ENCODE measurements around the gene MYLK. TPM values are rescaled to one million over a fixed set of nuclear protein-coding genes. Genes with fewer than 3 reads are reported as not detected.

Gene MYLK
- polyA plus RNA-seq, 1 donor (not counting 4 experiments of a cell fraction or from before 2014, with no cell fraction given): 7.8 TPM

- no peak overlapping the region for H3K27ac ChIP-seq (ENCODE audit: control insufficient read depth, insufficient read depth, low read length)
These were observed 225.8 kb downstream of the MYLK start for GRCh38 chr3:123658118-123658851.

GRCh38 chr3:123657568-123657967 lies 226.6 kb downstream of the MYLK start:
- H3K4me2 ChIP-seq (ENCODE audit: control insufficient read depth, extremely low read depth, insufficient read depth, low read depth, low read length): no peak overlapping the region
- dilution Hi-C loops (cut with MboI; ENCODE audit: extremely low pct_ligation_motif_present, low sequenced_read_pairs): no loop called here
- FAIRE-seq: no peak
- no peak for TF ChIP-seq EZH2 (IDR thresholded peaks at IDR 0.05; ENCODE audit: low read length)
- TF ChIP-seq, protein P1, sequence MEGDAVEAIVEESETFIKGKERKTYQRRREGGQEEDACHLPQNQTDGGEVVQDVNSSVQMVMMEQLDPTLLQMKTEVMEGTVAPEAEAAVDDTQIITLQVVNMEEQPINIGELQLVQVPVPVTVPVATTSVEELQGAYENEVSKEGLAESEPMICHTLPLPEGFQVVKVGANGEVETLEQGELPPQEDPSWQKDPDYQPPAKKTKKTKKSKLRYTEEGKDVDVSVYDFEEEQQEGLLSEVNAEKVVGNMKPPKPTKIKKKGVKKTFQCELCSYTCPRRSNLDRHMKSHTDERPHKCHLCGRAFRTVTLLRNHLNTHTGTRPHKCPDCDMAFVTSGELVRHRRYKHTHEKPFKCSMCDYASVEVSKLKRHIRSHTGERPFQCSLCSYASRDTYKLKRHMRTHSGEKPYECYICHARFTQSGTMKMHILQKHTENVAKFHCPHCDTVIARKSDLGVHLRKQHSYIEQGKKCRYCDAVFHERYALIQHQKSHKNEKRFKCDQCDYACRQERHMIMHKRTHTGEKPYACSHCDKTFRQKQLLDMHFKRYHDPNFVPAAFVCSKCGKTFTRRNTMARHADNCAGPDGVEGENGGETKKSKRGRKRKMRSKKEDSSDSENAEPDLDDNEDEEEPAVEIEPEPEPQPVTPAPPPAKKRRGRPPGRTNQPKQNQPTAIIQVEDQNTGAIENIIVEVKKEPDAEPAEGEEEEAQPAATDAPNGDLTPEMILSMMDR (optimal IDR thresholded peaks at IDR 0.05 in 1 of 3, IDR thresholded peaks at IDR 0.05 in 1 of 3, conservative IDR thresholded peaks at IDR 0.05 in 1 of 3; ENCODE audit: extremely low read depth in 1 of 3, insufficient read depth in 2 of 3, low read length in 3 of 3): no peak
- H3K9me3 ChIP-seq (ENCODE audit: control insufficient read depth, low read depth, low read length): no peaks in the 10 kb centered on the region
- no peak overlapping the region for H3K9ac ChIP-seq (ENCODE audit: control insufficient read depth, extremely low read depth, insufficient read depth, low read length)
- no peak for DNase-seq (ENCODE audit: low read depth, low spot score)
- no peak overlapping the region for H3K4me3 ChIP-seq (ENCODE audit: control insufficient read depth in 2 of 3, extremely low read depth in 1 of 3, insufficient read depth in 2 of 3, low read depth in 1 of 3, low read length in 3 of 3)
- no peaks in the 10 kb centered on the region for H3K4me1 ChIP-seq (ENCODE audit: control insufficient read depth, extremely low read depth, insufficient read depth, low read length)
- peaks cover 22% of the 10 kb centered on the region for H3K27me3 ChIP-seq (ENCODE audit: control insufficient read depth, extremely low read depth, insufficient read depth, low read length)
- H3K79me2 ChIP-seq (ENCODE audit: control insufficient read depth, insufficient read depth, low read length): no peaks in the 10 kb centered on the region
- H3K27ac ChIP-seq (ENCODE audit: control insufficient read depth, insufficient read depth, low read length): no peak overlapping the region
- no peaks in the 10 kb centered on the region for H4K20me1 ChIP-seq (ENCODE audit: control insufficient read depth, extremely low read depth, insufficient read depth, low read length)
- H3K36me3 ChIP-seq (ENCODE audit: control insufficient read depth in 2 of 2, extremely low read depth in 1 of 2, insufficient read depth in 2 of 2, low read length in 2 of 2): no peaks in the 10 kb centered on the region
- H2AFZ ChIP-seq (ENCODE audit: control insufficient read depth, low read length): no peak overlapping the region
- H3K9me1 ChIP-seq (ENCODE audit: control insufficient read depth, extremely low read depth, insufficient read depth, low read length): no peaks in the 10 kb centered on the region

More at GRCh38 chr3:123658118-123658851, 225.8 kb downstream of the MYLK start:
- dilution Hi-C loops (cut with MboI; ENCODE audit: extremely low pct_ligation_motif_present, low sequenced_read_pairs): no loop called here
- H3K36me3 ChIP-seq (ENCODE audit: control insufficient read depth in 2 of 2, extremely low read depth in 1 of 2, insufficient read depth in 2 of 2, low read length in 2 of 2): no peaks in the 10 kb centered on the region
- H3K9me3 ChIP-seq (ENCODE audit: control insufficient read depth, low read depth, low read length): no peaks in the 10 kb centered on the region
- H3K79me2 ChIP-seq (ENCODE audit: control insufficient read depth, insufficient read depth, low read length): no peaks in the 10 kb centered on the region
- H3K4me3 ChIP-seq (ENCODE audit: control insufficient read depth in 2 of 3, extremely low read depth in 1 of 3, insufficient read depth in 2 of 3, low read depth in 1 of 3, low read length in 3 of 3): no peak overlapping the region
- FAIRE-seq: no peak
- no peaks in the 10 kb centered on the region for H3K9me1 ChIP-seq (ENCODE audit: control insufficient read depth, extremely low read depth, insufficient read depth, low read length)
- no peak overlapping the region for H3K4me2 ChIP-seq (ENCODE audit: control insufficient read depth, extremely low read depth, insufficient read depth, low read depth, low read length)
- no peaks in the 10 kb centered on the region for H4K20me1 ChIP-seq (ENCODE audit: control insufficient read depth, extremely low read depth, insufficient read depth, low read length)
- H2AFZ ChIP-seq (ENCODE audit: control insufficient read depth, low read length): no peak overlapping the region
- peaks cover 27% of the 10 kb centered on the region for H3K27me3 ChIP-seq (ENCODE audit: control insufficient read depth, extremely low read depth, insufficient read depth, low read length)
- no peaks in the 10 kb centered on the region for H3K4me1 ChIP-seq (ENCODE audit: control insufficient read depth, extremely low read depth, insufficient read depth, low read length)
- TF ChIP-seq EZH2 (IDR thresholded peaks at IDR 0.05; ENCODE audit: low read length): no peak
- TF ChIP-seq, protein P1 (optimal IDR thresholded peaks at IDR 0.05 in 1 of 3, IDR thresholded peaks at IDR 0.05 in 1 of 3, conservative IDR thresholded peaks at IDR 0.05 in 1 of 3; ENCODE audit: extremely low read depth in 1 of 3, insufficient read depth in 2 of 3, low read length in 3 of 3): no peak
- no peak overlapping the region for H3K9ac ChIP-seq (ENCODE audit: control insufficient read depth, extremely low read depth, insufficient read depth, low read length)
- DNase-seq (ENCODE audit: low read depth, low spot score): no peak

Measured in keratinocyte (primary cell).